ENCODE data around the gene HSPB8.

Gene HSPB8

DNA sequence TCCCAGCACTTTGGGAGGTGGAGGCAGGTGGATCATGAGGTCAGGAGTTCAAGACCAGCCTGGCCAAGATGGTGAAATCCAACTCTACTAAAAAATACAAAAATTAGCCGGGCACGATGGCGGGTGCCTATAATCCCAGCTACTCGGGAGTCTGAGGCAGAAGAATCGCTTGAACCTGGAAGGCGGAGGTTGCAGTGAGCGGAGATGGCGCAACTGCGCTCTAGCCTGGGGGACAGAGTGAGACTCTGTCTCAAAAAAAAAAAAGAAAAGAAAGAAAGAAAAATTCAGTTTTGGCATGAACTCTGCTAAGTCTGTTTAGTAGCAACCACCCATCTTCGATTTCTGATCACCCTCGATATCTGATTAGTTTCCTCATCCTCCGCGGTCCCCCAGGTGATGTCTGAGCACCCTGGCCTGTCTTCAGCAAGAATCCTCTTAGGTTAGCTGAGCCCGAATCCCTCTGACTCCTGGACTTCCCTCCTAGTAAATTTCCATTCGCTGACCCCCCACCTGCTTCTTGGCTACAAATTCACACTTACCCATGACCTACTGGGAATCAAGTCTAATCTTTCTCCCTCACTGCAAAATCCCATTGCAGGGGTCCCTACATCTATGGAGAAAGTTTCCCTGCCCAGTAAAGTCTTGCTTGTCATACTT lies 879 bp upstream of the HSPB8 start:
- DNase-seq (ENCODE audit: insufficient read length, low spot score) (no peak), FAIRE-seq (no peak)
- TF ChIP-seq, protein P1, sequence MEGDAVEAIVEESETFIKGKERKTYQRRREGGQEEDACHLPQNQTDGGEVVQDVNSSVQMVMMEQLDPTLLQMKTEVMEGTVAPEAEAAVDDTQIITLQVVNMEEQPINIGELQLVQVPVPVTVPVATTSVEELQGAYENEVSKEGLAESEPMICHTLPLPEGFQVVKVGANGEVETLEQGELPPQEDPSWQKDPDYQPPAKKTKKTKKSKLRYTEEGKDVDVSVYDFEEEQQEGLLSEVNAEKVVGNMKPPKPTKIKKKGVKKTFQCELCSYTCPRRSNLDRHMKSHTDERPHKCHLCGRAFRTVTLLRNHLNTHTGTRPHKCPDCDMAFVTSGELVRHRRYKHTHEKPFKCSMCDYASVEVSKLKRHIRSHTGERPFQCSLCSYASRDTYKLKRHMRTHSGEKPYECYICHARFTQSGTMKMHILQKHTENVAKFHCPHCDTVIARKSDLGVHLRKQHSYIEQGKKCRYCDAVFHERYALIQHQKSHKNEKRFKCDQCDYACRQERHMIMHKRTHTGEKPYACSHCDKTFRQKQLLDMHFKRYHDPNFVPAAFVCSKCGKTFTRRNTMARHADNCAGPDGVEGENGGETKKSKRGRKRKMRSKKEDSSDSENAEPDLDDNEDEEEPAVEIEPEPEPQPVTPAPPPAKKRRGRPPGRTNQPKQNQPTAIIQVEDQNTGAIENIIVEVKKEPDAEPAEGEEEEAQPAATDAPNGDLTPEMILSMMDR (IDR thresholded peaks at IDR 0.05; ENCODE audit: insufficient read depth, missing control alignments), result no peak

DNA sequence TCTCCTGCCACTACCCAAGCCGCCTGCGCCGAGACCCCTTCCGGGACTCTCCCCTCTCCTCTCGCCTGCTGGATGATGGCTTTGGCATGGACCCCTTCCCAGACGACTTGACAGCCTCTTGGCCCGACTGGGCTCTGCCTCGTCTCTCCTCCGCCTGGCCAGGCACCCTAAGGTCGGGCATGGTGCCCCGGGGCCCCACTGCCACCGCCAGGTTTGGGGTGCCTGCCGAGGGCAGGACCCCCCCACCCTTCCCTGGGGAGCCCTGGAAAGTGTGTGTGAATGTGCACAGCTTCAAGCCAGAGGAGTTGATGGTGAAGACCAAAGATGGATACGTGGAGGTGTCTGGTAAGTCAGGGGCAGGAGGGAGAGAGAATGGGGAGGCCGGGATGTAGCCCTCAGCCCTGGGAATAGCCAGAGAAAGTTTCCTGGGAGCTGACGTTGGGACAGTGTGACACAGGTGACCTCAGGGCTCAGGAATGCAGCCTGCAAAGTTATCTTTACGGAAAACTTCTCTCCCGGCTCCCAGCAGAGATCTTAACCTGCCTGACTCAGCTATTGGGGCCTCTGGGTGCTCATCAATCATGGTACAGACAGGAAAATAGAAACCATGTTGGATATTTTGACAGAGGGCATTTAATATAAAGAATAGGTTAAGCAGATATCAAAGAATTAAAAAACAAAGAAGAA lies 747 bp downstream of the HSPB8 start:
- DNase-seq (ENCODE audit: insufficient read length, low spot score), result no peak
- FAIRE-seq, result no peak
- TF ChIP-seq, protein P1 (IDR thresholded peaks at IDR 0.05; ENCODE audit: insufficient read depth, missing control alignments), result no peak

DNA sequence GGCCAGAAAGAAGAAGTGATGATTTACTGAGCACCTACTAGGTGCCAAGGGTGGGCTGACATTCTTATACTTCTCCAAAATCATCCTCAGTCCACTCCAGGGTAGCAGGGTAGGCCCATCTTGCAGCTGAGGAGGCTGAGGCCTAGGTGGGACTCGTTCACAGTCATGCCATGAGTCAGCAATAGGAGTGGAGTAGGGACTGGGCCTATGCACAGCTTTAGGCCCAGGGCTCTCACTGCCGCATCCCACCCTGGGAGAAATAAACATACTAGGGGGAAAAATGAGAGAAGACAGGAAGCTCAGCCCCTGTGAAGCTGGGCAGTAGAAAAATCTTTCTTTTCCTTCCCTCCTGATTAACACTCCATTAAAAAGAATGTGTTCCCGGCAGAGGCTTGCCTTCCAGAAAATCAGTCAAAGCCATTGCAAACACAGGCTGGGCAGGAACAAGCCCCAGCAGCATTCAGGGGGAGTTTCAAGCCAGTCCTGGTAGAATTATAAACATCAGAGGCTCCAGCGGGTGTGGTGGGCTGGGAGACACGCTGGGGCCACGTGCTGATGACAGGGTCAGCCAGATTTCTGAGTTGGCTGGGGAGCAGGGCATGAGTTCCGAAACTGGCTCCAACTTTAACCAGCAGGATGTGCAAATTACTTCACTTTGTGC lies 1.8 kb downstream of the HSPB8 start:
- no peak for DNase-seq (ENCODE audit: insufficient read length, low spot score)
- TF ChIP-seq, protein P1 (IDR thresholded peaks at IDR 0.05; ENCODE audit: insufficient read depth, missing control alignments), result no peak
- no peak for FAIRE-seq

DNA sequence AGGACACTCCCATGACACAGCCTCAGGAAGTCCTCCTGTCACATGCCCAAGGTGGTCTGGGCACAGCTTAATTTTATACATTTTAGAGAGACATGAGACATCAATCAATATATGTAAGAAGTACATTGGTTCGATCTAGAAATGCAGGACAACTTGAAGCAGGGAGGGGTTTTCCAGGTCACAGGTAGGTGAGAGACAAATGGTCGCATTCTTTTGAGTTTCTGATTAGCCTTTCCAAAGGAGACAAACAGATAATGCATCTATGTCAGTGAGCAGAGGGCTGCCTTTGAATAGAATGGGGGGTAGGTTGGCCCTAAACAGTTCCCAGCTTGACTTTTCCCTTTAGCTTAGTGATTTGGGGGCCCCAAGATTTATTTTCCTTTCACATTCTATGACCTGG lies 2.5 kb downstream of the HSPB8 start:
- no peak for DNase-seq (ENCODE audit: insufficient read length, low spot score)
- TF ChIP-seq, protein P1 (IDR thresholded peaks at IDR 0.05; ENCODE audit: insufficient read depth, missing control alignments), result no peak
- no peak for FAIRE-seq

DNA sequence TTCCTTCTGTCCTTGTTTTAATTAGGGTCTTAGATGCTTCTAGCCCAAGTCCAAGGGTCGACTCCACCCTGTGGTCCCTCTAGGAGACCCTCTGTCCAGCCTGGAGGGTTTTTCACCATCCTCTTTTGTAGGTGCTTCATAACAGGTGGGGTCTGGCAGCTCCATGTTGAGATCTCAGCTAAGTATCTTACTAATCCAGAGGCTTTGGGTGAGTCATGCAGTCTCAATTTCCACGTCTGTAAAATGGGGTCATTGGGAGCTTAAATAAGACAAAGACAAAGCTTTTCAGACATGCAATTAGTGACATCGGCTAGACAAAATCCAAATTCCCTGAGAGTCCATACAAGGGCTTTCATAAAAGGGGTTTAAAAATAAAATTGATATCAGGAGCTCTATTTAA lies 3.2 kb downstream of the HSPB8 start:
- FAIRE-seq (no peak), DNase-seq (ENCODE audit: insufficient read length, low spot score) (no peak)
- TF ChIP-seq, protein P1 (IDR thresholded peaks at IDR 0.05; ENCODE audit: insufficient read depth, missing control alignments), result no peak

DNA sequence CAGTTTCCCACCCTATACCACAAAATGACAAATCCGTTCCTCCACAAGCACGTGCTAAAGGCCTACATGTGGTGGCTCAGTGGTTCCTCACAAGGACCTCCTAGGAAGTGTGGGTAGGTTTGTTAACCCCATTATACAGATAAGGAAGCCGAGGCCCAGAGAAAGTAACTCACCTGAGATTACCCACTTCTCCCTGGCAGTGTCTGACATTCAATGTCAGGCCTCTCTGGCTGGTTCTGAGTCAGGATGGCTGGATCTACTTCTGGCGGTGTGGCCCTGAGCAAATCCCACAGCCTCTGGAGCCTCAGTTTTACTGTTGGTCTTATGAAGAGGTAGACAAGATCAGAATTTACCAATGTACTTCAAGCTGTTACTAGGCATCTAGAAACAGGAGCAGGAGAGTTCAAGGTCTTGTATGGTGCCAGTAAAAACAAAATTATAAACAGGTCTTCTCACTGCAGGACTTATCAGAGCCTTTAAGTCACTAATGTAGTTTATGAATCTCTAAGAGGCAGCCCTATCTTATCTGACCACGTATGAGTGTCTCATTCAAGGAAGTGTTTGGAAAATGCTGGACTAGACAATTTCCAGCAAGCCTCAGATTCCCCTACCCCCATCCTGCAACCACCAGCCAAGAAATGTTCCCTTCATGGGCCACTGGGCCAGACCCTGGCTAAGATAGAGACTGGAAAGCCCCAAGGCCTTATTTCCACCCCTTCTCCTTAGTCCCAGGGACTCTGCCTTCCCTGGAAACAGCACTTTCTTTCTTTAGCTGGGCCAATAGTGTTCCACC lies 4.2 kb downstream of the HSPB8 start:
- TF ChIP-seq, protein P1 (IDR thresholded peaks at IDR 0.05; ENCODE audit: insufficient read depth, missing control alignments), result no peak
- DNase-seq (ENCODE audit: insufficient read length, low spot score), result no peak
- FAIRE-seq, result no peak

Data from D721Med (cell line).